Thyroid gland (tissue), 4 donors: Measurements from ENCODE around the gene EEF1AKMT4.
"Not testable (repeated sequence)": the region's sequence is repeated elsewhere in the genome, so short reads cannot be mapped to it uniquely, and the experiment has no call there.

Experiments
- CTCF ChIP-seq, 6 experiments: fragments of 200-600 bp in 3 of 6; fragments of 450-650 bp in 3 of 6; sonication (generic) in 3 of 6; IDR thresholded peaks; one replicate each; pipeline ENCODE4 v1.5.1; 2016 to 2019; ENCODE audit warnings: antibody characterized with exemption in 6 of 6, mild to moderate bottlenecking in 2 of 6, inconsistent platforms in 1 of 6, moderate library complexity in 1 of 6
- POLR2A ChIP-seq, 2 donors: fragments of 450-650 bp; IDR thresholded peaks; one replicate each; pipeline ENCODE4 v1.6.1; 2017; ENCODE audit warnings: antibody characterized with exemption in 2 of 2, mild to moderate bottlenecking in 2 of 2, moderate library complexity in 1 of 2

- TF ChIP-seq CTCF, POLR2A (IDR thresholded peaks at IDR 0.05): not testable (repeated sequence)
Measured at GRCh38 chr3:184267249-184267648, 17.8 kb downstream of the EEF1AKMT4 start.
